Femur (tissue), 1 donor: ENCODE measurements around the gene TLE7.

Experiments used
- DNase-seq: peaks from one replicate; pipeline ENCODE4 v3.0.0-alpha.2; 2017

Gene TLE7

DNA sequence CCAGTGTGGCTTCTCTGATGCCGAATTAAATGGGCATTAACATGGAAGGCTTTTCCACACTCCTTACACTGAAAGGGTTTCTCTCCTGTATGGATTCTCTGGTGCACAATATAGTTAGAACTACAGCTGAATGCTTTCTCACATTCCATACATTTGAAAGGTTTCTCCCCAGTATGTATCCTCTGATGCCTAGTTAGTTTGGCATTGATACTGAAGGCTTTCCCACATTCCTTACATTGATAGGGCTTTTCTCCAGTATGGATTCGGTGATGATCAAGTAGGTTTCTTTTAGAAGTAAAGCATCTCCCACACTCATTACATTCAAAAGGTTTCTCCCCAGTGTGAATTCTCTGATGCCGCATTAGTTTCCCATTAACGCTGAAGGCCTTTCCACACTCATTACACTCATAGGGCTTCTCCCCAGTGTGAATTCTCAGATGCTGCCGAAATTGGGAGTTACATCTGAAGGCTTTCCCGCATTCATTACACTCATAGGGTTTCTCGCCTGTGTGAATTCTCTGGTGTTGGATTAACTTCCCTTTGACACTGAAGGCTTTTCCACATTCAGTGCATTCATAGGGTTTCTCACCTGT lies 6.5 kb upstream of the TLE7 start:
- DNase-seq, result no peak

DNA sequence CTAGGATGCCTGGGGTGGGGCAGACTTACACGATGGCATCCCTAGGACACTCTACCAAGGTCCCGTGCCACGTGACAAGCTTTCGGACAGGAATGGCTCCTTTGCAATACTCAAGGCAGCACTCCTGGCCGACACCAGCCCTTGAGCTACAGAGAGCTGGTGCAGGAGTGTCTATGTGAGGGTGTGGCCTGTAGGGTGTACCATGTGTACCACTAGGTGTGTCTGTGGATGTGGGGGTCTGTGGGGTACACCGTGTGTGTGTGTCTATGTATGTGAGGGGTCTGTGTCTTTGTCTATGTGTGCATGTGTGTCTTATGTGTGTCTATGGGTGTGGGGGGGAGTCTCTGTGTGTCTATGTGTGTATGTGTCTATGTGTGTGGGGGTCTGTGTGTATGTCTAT lies 1.9 kb upstream of the TLE7 start:
- DNase-seq, result no peak

DNA sequence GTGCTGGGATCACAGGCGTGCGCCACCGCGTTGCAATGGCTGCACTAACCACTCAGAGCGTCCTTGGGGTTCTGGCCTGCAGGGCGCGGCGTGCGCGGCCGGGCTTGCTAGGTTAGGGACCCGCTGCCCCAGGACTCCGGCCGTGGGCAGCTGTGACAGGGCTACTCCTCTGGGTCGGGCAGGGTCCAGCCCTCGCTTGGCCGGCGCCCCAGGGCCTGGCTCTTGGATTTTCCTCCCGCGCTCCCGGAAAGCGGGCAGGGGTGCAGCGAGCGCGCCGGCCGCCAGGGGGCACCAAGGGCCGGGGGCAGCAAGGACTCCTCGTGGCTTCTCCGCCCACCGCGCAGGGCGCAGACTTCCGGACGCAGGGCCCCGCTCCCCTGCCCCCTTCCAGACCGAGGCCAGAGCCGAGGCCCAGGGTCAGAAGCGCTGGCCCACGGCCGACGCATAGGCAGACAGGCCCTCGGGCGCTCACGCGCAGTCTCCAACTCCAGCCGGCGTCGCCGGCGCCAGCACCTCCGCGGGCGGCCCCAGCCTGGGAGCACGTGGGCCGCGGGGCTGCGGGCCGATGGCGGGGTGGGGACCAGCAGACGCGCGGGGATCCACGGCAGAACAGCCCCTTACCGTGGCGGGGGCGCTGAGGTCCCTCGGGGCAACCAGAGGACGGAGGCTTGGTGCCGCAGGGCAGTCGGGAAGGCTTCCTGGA lies 355 bp downstream of the TLE7 start:
- no peak for DNase-seq

DNA sequence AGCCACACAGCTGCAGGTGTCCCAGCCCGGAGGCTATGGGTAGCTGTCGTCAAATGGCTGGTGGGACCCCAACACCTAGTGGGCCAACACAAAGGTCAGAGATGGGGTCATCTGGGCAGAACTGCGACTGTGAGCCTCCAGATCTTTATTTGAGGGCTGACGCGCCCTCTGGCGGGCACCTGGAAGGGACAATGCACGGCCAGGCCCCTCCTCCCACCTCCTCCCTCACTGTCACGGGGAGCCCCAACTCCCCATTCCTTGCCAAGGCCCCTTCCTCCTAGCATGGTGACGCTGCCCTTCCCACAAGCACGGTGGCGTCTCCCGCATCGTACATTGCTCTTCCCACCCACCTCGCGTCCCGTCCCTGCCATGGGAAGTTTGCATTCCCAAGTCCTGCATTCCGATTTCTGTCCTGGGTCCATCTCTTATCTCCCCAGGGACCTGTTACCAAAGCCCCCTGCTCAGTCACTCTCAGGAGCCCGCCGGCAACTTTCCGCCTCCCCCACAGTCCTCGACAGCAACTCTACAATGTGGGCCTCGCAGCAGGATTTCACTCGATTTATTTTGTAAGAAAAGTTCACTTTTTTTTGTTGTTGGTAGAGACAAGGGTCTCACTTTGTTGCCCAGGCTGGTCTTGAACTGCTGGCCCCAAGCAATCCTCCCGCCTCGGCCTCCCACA lies 1.0 kb downstream of the TLE7 start:
- no peak for DNase-seq

DNA sequence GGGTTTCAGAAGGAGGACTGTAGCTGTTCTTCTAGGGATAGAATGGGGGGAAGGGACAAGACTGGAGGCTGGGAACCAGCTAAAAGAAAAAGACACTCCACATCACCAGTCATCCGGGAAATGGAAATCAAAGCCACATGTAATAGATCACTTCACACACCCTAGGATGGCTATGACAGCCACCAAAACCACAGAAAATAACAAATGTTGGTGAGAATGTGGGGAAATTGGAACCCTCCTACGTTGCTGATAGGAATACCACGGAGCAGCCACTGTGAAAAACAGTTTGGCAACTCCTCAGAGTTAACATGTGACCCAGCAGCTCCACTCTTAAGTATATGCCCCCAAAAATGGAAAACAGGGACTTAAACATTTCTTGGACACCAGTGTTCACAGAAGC lies 2.3 kb downstream of the TLE7 start:
- DNase-seq, result no peak

DNA sequence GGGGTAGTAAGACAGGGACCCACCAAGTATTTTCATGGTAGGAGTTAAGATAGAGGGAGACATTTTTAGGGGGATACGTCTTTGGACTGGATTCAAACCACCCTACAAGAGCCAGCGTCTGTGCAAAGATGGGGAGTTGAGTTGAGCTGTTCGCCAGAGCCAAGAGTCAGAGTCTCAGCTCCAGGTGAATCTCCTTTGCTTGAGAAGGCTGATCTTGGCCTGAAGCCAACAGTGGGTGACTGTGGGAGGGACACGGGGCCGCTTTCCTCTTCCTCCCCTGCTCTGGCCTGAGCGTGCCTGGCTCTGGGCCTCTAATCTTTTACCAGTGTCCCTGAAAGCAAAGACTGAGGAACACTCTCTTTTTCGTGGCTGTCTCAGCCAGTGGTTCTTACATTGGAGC lies 5.4 kb downstream of the TLE7 start:
- DNase-seq, result no peak

DNA sequence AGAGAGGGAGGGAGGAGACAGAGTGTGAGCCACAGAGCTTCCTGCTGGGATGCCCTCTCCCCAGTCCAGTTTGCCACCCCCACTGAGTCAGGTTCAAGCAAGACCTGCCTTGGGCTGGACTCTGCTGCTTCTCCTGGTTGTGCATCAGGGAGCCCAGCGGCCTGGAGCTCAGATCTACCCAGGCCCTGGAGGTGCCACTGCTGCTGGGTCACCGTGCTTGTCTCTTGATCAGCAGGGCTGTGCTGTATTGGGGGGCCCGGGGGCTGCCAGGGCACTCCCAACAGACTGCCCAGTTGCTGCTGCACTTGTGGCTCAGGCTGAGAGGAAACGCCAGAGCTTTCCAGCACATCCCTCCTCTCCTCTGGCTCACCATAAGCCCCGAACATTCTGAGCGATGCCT lies 8.9 kb downstream of the TLE7 start:
- no peak for DNase-seq

DNA sequence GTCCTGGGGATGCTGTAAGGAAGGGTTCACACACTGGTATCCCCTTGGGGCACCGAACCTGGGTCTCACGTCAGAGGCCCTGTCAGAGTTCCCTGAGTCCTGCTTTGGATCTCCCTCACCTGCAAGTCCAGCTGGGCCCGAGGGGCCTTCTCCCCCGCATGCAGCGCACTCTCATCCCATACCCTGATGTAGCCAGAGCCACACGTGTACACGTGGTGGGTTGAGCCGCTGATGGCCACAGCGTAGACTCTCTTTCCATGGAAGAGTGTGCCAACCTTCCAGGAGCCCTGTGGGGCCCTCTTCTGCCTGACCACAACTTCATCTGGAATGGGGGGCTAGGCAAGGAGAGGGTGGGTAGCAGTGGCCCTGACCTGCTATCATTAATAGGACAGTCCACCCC lies 9.9 kb downstream of the TLE7 start:
- DNase-seq, result no peak

DNA sequence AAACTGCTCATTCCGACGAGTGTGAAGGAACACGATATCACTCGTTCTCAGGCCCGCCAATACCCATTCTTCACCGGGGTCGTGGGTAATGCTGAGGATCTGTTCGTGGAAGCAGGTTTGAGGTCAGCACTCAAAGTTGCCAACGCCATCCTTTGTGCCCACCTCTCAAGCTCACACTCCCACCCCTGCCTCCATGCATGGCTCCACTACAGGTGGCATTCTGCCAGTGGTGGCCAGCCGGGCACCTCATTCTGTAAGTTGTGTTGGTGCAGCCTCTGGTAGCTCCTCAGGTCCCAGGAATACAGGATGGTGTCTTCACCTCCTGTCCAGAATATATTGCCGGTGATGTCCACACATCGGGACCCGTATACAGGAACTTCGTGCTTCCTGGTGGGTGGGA lies 10.7 kb downstream of the TLE7 start:
- no peak for DNase-seq

DNA sequence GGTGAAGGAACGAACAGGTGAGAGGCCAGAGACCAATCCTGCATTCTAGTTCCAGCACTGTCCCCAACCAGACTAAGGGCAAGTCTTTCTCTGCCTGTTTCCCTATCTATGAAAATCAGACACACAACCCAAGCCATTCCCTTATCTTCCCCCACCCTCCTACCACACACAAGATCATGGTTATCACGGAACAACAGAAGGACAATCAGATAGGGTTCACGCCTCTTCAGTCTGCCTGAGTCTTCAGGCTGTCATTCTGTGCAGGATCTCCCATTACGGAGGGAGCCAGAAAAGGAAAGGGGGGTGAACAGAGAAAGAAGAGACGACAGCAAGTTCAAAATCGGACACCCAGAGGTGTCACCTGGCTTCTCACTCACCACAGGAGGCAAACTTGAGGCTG lies 11.1 kb downstream of the TLE7 start:
- no peak for DNase-seq

DNA sequence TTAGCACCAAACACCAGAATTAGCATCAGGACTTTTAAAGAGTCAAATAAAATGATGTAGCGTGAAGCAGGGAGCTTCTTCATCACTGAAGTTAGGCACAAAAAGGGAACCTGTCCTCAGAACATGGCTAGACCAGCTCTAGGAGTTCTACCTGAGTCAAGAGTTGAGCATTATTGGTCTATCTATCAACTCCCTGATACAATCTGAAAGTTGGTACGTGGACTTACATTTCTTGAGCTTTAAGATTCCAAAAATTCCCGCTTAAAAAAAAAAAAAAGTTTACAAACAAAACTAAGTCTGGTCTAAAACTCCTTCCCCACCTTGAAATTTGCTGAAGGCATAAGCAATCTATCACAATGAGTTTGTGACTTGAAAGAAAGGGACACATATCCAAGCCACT lies 12.3 kb downstream of the TLE7 start:
- no peak for DNase-seq

DNA sequence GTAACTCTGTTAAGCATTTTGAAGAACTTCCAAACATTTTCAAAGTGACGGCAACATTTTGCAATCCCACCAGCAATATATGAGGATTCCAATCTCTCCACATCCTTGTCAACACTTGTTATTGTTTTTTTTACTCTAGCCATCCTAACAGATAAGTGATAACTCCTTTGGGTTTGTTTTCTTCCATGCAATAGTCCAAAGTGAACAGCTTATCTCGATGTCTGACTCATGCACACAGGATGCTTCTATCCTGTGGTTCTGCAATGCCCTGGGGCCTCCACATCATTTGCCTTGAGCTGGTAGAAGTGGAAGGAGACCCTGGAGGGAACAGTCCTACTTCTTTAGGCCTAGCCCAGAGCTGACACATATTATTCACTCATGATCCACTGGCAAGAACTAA lies 13.0 kb downstream of the TLE7 start:
- DNase-seq, result no peak

DNA sequence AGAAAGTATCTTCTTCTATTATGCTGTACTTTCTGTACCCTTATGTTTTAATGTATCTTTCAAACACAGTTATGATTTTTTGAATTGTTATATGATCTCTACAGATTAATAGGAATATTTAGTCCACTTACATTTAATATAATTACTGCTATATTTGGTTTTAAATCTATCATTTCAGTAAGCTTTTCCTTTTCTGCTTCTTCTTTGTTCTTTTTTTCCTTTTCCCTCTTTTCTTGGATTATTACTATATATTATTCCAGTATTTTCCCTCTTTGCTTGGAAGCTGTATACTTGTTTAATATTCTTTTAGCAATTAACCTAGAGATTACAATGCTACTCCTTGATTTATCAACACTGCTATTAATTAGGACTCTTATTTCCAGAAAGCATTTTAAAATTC lies 13.5 kb downstream of the TLE7 start:
- DNase-seq, result no peak

DNA sequence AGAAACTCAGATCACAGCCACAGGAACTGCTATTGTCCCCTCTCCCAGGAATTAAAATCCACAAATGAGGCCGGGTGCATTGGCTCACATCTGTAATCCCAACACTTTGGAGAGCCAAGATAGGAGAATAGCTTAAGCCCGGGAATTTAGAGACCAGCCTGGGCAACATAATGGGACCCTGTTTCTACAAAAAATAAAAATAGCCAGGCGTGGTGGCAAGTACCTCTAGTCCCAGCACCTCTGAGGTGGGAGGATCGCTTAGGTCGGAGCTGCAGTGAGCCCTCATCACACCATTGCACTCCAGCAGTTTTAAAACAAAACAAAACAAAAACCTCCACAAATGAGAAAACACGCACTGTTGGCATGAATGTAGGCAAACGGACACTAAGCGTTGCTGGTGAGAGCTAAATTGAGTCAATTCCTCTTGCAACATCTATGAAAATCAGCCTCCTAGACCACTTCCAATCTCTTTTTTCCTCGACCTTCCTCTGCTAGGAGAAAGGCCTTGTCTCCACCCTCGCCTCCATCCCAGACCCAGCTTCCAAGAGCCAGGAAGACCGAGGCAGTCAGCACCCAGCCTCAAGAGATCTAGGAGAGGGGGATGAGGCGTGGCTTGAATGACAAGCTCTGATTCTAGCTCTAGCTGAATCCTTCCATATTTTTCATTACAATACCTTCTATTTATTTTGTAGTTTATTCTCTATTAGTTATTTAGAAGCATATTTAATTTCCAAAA lies 14.8 kb downstream of the TLE7 start:
- no peak for DNase-seq

DNA sequence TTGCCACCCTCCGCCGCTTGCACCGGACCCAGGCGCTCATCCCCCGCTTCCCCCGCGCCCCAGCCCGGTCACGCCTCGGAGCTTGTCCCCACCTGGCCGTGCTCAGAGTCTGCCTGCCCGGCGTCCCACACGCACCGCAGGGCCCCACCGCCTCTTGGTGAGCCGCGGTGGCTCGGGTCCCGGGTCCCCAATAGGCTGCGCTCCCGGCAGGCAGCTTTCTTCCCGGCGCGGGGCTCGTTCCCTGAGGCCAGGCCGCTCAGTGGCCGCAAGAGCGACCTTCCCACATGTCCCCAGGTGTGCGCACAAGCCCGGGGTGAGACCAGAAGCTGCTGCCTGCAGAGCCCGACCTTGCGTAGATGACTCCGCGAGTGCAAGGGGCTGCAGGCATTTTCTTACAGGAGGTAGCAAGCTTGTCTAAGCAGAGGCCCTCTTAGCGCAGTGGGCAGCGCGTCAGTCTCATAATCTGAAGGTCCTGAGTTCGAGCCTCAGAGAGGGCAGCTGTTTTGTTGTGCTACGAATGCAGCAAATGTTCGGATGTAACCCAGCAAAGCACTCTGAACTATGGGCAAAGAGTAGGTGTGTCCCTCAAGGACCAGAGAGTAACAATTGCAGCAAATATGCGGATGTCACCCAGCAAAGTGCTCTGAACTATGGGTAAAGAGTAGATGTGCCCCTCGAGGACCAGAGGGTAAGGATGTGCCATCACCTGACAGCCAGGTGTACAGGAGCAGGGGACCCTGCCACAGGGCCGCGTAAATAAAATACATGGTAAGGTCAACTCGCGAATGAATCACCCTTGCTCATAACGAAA lies 15.6 kb downstream of the TLE7 start:
- no peak for DNase-seq

DNA sequence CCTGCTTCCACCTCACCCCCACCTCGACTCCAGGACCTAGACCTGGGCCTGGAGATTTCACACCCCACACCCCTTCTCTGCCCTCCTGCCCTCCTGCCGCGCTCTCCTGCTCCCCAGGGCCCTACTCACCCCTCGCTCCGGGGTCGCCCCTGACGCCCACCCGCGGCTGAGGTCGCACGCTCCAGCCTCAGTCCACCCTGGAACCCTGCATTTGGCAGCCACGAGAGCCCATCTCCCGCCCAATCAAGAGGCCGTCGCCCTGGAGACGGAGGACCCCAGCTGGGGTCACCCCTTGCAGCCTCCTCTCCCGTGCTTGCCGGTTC lies 16.1 kb downstream of the TLE7 start:
- no peak for DNase-seq

DNA sequence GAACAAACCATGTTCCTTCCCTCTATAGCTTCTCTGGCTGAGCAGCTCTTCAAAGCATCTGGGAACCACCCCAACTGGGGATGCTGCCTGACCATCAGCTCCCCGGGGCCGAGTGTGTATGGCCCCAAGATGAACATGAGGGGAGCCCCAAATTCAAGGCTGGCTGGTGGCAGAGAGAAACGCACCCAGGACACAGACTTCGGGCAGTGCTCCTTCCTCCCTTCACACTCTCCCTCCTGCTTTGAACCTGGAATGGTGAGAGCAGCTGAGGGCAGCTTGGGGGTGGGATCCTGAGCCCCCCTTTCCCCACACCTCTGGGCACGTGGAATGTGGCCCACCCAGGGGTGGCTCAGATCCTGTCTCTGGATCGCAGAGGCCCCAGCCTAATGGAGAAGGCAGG lies 17.2 kb downstream of the TLE7 start:
- DNase-seq, result no peak

DNA sequence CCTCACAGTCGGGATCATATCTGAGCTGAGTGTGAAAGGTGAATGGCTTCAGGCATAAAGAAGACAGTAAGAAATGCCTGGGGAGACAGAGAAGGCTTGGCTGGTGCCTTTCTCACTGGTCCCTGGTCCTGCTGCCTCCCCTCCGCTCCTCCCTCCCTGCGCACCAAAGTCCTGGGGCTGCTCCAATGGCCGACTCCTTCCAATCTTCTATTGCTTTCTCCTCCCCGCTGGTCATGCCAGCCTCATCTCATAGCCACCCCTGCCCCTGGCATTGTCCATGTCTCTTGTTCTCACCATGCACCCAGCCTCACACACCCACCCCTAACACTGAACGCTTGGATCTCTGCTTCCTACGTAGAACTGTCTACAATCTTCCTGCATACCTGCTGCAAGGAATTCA lies 18.0 kb downstream of the TLE7 start:
- DNase-seq, result no peak

DNA sequence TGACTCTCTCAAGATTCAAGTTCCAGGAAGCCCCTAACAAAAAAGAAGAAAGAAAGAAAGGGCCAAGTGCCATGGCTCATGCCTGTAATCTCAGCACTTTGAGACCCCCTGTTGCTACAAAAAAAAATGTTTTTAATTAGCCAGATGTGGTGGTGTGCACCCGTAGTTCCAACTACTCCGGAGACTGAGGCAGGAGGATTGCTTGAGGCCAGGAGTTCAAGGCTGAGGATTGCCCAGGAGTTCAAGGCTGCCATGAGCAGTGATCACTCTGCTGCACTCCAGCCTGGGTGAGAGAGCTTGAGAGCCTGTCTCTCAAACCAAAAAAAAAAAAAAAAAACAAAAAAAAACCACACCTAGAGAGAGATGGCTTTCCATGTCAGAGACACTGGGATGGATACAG lies 18.8 kb downstream of the TLE7 start:
- DNase-seq, result no peak

DNA sequence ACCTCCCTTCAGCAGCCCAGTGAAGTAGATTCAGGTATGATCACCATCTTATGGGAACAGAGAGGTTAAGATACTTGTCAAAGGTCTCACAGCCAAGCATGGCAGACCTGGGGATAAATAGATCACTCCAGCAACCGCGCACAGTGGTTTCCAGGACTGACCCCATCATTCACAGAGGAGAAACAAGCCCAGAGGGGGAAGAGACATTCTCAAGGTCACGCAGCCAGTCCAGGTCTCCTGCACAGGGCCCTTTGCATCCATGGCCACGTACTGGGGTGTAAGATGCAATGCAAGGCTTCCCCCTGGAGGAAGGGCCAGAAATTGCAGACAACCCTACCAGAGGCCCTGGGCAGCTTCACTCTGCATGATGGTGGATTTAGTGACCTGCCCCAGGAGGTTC lies 19.9 kb downstream of the TLE7 start:
- no peak for DNase-seq

DNA sequence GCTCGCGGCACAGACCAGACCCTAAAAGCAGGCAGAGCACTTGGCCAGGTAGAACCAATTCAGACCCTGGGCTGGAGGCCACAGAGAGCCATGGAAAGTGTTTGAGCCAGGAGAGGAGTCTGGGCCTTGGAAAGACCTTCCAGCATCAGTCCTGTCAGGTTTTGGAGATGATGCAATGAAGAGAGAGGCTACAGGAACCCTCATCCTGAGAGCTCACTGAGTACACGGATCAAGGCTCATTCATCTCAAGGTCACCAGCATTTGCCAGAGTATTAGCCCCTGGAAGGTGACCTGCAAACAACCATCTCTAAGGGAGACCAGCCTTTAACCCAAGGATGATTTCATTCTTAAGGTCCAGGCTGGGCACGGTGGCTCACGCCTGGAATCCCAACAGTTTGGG lies 27.8 kb downstream of the TLE7 start:
- no peak for DNase-seq

DNA sequence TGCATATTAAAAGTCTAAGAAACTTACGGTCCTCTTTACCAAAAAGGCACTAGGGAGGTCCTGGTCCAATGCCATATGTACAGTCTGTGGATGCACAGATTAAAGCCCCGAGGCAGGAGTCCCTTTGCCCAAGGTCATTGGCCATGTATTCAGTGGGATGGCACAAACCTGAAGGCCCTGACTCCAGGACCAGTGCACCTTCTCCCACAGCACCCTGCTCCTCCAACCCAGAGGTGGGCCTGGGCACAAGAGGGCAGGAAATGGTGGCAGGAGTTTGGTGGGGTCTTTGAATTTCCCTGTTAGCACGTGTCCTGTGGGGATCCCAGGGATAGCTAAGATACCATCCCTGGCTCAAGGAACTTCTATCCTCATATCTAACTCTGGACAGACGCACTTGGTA lies 28.5 kb downstream of the TLE7 start:
- DNase-seq, result no peak
